Epithelial cell of esophagus (primary cell): Measurements from ENCODE around the gene COL26A1.
"Not testable (repeated sequence)": the region's sequence is repeated elsewhere in the genome, so short reads cannot be mapped to it uniquely, and the experiment has no call there.

Source experiments
- DNase-seq: peaks from one replicate; pipeline ENCODE4 v3.0.0; 2010; ENCODE audit warnings: low read depth
- H3K4me3 ChIP-seq: 2 replicates; pipeline ENCODE4 v1.5.1; 2011; ENCODE audit warnings: mild to moderate bottlenecking, low read length, control low read depth
- CTCF ChIP-seq: IDR thresholded peaks from 2 replicates; pipeline ENCODE4 v1.5.1; 2011; ENCODE audit warnings: low read depth, mild to moderate bottlenecking, low read length, control low read depth, inconsistent platforms; ENCODE audit not compliant: insufficient read depth; ENCODE audit errors: missing control alignments

Gene COL26A1

GRCh38 chr7:101332026-101332425 lies 30.6 kb upstream of the COL26A1 start:
- TF ChIP-seq CTCF: no peak
- H3K4me3 ChIP-seq: no peak overlapping the region
- DNase-seq: no peak

- no peak for DNase-seq
- no peak overlapping the region for H3K4me3 ChIP-seq
- no peak for TF ChIP-seq CTCF
These were observed 28.8 kb upstream of the COL26A1 start for GRCh38 chr7:101333912-101334311.

- no peak for DNase-seq
These were observed 22.3 kb upstream of the COL26A1 start for GRCh38 chr7:101340379-101340778.

GRCh38 chr7:101342892-101343291 lies 19.8 kb upstream of the COL26A1 start:
- DNase-seq: no peak
- no peak for TF ChIP-seq CTCF

More at GRCh38 chr7:101340379-101340778, 22.3 kb upstream of the COL26A1 start:
- H3K4me3 ChIP-seq: no peak overlapping the region
- no peak for TF ChIP-seq CTCF

GRCh38 chr7:101347477-101347876 lies 15.2 kb upstream of the COL26A1 start:
- no peak for DNase-seq
- no peak for TF ChIP-seq CTCF
- H3K4me3 ChIP-seq: no peak overlapping the region

More at GRCh38 chr7:101342892-101343291, 19.8 kb upstream of the COL26A1 start:
- no peak overlapping the region for H3K4me3 ChIP-seq

- DNase-seq, H3K4me3 ChIP-seq: not testable (repeated sequence)
These were observed 14.1 kb upstream of the COL26A1 start for GRCh38 chr7:101348456-101349067.

- not testable (repeated sequence) for DNase-seq, H3K4me3 ChIP-seq
These were observed 13.4 kb upstream of the COL26A1 start for GRCh38 chr7:101349300-101349699.

GRCh38 chr7:101352920-101353308 lies 9.8 kb upstream of the COL26A1 start:
- no peak for TF ChIP-seq CTCF

More at GRCh38 chr7:101352920-101353308, 9.8 kb upstream of the COL26A1 start:
- no peak for DNase-seq
- no peak overlapping the region for H3K4me3 ChIP-seq
